GM21528 (cell line): Measurements from ENCODE around the gene STEAP4.

Experiments
- ATAC-seq: cut with Tn5 transposase; IDR thresholded peaks from one replicate; pipeline ENCODE4 v1.9.1; 2021; ENCODE audit warnings: mild to moderate bottlenecking, moderate library complexity; ENCODE audit not compliant: unreplicated experiment, low FRiP score

The STEAP4 gene

DNA sequence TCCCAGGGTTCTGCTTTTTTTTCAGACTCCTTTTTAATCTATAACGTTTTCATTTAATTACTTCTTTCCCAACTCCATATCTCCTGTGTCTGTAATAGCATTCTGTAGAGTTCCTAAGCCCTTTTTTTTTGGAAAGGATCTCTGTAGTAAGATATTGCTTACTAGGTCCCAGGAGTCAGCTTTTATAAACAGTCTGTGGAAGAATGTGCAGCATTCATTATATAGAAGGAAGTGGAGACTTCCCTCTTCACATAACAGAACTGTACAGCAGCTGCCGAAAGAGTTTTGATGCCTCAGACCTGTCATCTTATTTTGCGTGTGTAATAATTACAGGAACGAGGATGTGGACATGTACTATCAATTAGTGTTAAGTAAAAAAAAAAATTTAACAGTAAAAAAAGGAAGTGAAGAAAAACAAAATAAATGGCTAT is 7.4 kb upstream of the STEAP4 start:
- ATAC-seq, result no peak

DNA sequence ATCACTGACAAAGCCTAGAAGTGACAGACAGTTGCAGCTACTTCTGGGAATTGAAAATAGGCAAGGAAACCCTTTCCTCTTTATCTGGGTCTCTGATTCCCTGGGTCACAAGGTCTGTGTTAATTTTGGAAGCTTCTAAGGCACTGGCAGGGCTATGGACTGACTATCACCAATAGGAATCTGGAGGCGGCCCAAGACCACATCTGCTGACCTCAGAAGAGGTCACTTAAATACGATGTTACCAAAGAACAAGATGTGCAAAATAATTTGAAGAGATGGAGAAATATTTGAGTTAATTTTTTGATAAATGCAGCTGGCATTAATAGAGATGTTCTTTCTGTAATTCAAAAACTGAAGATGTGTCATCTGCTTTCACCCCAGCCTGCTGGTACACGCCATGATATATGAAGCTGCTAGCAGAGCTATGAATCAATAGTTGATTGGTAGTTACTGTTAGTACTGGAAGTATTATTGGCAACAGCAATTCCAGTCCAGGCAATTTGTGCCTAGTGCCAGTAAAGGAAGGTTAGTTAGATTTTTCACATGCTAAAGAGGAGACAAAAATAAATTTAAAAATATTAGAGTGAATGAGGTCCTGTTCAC is 5.5 kb upstream of the STEAP4 start:
- no peak for ATAC-seq

DNA sequence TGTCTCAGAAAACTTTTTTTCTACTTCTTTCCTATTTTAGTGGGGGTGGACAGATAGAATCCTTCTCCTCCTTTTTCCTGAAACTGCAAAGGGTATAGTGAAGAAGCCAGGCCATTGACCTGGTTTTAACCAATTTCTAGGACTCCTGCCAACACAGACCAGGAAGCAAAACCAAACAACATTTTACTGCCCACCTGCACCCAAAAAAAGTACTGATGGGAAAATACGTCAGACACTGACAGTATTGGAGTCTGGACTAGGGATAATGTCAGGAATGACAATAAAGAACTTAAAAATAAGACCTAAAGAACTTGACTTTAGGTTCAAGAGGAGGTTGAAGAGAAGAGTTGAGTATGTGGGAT is 5.0 kb upstream of the STEAP4 start:
- no peak for ATAC-seq

DNA sequence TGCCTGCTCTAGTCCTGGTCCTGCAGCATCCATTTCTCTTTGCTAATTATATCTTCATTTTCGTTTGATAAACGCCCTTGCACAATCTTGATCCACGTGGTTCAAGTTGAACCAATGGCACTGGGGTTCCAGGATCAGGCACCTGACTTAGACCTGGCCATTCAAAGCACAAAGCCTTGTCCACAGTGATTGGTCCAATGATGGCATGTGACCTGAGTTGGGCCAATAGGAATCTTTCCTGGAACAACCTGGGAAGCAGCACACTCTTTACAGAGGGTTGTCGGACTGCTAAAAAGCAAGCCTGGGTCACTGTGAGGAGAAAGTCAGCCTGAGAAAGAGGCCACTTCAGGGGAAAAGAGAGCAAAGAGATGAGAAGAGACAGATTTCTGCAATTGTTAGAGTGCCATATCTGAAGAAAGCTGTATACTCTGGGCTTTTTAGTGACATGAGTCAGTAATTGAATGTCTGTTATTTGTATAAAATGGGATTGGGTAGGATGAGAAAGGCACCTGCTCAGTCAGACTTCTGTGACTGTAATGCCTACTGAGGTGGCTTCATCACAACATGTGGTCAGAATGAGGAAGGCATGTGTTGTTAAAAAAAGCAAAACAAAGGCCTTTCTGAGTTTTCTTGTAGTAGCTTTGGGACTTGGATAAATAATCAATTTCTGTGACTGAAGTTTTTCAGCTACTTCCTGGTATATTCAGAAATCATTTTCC is 4.4 kb upstream of the STEAP4 start:
- ATAC-seq, result no peak

DNA sequence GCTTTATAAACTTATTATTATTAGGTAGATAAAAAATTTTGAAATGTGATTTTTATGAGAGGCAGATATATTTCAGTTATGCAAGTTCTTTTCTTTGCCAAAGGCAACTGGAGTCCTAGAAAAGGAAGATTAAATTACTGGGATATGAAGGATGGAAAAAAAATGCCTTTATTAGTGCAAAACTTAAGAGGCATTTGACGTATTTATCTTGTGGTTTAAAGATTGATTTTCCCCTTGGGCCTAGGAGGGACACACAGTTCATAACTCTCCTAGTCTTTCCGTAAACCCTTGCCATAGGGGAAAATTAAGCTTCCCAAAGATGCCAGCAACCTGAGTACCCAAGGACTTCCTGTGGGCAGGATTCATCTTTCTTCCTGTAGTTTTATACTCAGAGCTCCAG is 3.1 kb upstream of the STEAP4 start:
- no peak for ATAC-seq

DNA sequence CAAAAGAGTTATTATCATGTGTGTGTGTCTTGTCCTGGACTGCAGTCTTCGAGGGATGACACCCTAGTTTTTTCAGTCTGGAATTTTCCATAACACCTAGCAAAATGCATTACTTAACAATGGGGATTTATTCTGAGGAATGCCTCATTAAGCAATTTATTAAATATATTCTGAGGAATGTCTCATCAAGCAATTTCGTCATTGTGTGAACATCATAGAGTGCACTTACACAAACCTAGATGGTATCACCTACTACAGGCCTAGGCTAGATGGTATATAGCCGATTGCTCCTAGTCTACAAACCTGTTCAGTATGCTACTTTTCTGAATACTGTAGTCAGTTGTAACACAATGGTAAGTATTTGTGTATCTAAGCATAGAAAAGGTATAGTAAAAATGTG is 1.1 kb upstream of the STEAP4 start:
- ATAC-seq, result no peak

DNA sequence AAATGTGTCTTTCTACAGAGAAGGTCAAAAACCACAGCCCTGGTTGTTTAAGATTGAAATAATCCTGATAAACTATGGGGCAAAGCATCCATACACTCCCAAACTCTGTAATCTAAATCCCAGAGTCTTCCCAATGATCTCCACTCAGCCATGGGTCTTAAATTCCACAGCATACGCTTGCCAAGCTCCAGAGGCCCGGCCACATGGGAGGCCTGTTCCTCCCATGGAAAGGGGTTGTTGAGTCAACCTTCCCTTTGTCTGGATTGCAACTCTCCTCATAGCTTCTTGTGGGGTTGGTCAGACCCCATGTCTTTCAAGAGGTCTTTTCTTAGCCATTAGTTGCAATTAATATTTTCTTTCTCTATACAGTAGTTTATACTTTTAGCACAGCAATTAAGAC is 718 bp upstream of the STEAP4 start:
- ATAC-seq, result no peak

DNA sequence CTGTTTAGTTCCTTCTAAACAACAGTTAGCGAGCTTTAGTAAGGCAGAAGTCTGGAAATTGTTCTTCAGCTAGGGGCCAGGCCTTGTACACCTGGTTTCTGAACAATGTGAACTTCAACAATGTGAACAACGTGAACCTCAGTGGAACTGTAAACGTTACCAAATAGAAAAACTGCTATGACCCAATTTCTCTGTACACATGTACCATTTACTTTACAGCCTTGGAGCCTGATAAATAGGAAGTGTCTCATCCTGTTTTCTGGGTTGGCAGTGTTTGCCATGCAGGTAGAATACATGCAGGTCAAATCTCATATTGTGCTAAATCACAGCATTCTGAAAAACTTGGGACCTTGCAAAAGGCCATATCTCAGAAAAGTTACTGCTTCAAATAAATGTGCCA is 1.6 kb downstream of the STEAP4 start:
- no peak for ATAC-seq

DNA sequence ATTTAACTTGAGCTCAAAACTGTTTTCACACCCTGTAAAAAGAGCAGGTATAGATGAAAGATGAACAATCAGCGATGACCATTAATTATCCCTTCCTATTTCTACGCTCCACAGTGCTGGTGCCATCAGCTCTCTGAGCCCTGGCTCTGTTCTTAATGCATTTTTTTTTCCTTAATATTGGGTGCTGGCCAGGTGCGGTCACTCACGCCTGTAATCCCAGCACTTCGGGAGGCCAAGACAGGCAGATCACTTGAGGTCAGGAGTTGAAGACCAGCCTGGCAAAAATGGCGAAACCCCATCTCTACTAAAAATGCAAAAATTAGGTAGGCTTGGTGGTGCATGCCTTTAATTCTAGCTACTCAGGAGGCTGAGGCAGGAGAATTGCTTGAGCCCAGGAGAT is 4.2 kb downstream of the STEAP4 start:
- ATAC-seq, result no peak

DNA sequence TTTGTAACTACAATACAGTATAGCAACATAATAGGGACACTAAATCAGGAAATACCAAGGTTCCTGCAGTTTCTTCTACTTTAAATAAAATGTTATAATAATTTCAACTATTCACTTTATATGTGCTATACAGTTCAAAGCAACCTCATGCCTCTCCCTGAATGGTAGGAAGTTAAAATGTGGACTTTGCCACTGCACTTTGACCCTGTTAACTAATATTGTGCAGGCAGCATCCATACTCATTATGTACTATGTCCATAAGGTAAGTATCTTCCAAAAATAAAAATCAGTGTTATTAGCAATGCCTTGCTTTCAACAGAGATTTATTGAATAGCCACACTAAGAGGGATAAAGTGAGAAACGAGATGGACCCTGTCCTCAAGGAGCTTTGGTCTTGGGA is 4.8 kb downstream of the STEAP4 start:
- ATAC-seq, result no peak

DNA sequence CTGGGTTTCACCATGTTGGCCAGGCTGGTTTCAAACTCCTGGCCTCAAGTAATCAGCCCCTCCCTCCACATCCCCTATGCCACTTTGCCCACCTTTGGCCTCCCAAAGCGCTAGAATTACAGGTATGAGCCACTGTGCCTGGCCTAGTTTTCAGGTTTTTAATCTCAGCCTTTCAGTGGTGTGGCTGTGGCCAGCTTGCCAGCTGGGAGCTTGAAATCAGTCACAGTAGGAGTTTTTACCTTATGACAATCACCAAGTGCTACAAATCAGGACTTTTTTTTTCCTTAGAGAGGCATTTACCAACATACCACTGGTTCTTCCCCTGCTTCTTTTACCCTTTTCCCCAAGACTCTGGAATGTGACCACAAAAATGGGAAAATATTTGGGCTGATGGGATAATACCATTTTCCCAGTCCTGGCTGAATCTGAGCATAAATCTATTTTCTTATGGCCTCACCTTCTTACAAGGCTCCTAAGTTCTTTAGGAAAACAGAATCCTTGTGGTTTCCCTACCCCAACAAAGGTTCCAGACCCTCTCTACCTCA is 6.2 kb downstream of the STEAP4 start:
- no peak for ATAC-seq

DNA sequence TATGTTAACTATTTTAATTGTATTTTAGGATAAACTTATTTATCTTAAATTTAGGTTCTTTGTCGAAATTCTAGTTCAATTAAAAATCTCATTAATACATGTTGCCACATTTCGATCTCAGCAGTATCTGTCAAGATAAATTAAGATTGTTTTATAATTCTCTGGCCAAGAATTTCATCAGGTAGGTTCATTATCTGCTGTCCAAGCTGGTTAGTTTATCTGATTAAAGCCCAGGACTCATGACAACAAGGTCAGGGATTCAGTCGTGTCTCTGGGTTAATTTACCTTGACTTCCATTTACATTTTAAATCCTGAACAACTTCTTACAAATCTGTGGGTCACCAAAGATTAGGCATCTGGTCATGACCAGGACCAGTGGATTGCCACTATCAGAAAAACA is 7.6 kb downstream of the STEAP4 start:
- ATAC-seq, result no peak

DNA sequence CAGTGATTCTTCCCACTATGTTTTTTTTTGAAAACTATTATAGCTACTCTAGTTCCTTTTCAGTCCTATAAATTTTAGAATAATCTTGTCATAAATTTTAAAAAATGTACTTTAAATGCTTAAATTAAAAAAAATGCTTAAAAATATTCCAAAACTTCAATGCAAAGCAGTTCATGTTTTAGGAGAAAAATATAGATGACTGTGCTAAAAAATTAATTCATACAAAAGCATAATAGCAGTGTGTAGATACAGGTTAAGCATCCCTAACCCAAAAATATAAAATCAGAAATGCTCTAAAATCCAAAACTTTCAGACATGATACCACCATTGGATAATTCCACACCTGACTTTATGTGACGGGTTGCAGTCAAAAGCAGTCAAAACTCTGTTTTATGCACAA is 12.8 kb downstream of the STEAP4 start:
- ATAC-seq, result no peak

DNA sequence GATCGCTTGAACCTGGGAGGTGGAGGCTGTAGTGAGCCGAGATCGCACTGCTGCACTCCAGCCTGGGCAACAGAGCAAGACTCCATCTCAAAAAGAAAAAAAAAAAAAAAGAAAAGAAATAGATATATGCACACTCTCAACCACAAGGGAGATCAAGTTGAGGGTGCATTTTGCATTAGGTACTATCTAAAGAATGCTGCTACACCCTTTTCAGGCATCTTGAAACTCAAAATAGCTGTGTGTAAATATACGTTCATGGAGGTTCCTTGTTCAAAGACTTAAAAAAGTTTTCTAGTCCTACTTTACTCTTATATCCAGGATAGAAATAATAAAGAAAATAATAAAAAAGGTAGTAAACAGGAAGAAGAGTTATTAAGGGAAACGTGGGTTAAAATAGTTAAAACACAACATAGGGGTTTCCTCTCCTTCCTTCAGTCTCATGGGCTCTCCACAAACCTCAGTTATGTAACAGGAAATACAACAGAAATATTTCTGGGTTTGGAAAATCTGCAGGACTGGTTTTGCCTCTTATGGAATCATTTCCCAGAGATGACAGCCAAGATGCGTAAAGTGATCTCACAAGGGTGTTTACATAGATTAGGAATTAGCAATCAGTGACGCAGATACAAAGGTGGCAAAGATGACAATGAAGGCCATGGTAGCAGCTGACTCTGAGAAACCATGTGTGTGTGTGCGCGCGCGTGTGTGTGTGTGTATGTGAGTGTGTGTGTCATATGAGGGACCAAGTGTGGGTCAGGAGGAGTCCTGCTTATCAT is 15.1 kb downstream of the STEAP4 start:
- no peak for ATAC-seq

DNA sequence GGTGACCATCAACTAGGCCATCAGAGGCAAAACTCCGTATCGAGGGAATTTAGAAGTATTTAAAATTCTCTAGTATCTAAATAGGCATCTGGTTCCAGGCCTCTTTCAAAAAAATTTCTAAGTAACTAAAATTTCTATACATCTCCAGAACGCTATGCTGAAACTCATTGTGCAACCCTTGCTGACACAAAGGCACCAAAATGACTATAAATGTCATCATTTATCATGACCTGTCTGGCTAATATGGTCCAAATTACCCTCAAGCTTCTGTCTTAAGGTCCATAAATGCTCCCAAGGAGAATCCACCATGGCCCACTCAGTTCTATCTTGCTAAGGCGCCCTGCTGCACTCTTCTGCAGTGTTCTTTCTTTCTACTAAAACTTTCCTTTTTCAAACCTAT is 16.2 kb downstream of the STEAP4 start:
- ATAC-seq, result no peak

DNA sequence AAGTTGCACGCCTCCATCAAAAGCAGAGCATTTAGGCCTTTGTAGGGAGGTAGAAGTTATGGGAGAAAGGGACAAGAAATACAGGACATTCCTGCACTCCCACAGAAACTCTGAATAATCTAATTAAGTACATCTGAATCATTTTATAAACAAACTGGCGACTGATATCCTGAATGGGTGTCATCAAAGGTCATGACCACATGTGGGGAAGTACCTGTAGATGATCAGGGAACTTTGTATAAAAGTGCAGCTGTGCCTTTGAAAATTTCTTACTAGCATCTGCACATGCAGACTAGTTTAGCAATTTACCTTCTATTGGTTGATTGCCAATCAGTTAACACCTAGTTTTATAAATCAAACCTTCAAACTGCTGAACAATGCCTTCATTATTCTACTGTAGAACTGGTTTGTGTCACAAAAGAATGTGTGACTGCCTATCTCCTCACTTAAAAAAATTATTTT is 17.1 kb downstream of the STEAP4 start:
- ATAC-seq, result no peak

DNA sequence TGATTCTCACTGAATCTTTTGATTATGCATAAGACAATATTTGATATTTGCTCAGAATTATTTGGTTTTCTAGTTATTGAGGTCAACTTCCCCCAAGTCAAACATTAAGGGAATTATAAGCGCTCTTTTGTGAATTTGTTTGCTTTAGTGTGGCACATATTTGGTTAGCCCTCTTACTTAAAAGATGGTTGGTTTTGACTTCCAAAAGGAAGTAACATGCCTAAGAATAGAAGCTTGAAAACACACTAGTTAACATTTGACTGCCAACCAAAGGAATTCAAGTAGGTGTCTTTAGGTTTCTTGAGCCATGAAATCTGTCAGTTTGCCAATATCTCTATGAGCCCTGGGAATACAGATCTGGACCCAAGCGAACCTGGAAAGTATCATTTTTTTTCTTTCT is 24.9 kb downstream of the STEAP4 start:
- no peak for ATAC-seq

DNA sequence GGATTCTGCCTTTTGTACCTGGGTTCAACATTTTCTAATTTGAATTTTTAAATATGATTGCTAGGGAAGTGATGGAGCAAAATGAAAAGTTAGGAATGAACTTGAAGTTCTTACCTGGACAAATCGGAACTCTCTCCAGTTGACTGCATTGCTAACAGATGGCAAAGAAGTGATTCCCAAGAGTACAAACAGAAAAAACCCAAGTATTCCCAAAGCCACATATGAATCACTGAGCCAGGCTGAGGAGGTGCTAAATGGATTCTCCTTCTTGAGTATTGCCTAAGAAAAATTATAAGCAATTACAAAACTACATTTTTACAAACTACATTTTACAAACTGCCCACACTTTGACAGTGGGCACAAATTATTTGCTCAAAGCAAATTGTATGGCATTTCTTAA is 25.9 kb downstream of the STEAP4 start:
- ATAC-seq, result no peak

DNA sequence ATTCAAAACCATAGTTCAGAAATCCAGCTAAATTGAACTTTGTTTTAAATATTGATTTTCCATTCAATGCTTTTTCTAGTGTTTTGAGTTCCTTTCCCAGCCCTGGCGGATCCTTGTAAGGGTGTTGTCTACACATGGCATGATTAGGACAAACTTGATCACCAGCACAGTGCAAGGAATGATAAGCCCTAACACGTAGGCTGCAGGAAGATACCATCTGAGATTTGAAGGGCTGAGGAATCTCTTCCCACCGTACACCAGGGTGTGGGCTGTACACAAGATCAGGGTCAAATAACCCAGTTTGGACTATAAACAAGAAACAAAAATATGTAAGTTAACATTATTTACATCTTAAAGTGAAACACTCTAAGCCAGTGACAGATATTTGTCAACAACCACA is 27.4 kb downstream of the STEAP4 start:
- no peak for ATAC-seq

DNA sequence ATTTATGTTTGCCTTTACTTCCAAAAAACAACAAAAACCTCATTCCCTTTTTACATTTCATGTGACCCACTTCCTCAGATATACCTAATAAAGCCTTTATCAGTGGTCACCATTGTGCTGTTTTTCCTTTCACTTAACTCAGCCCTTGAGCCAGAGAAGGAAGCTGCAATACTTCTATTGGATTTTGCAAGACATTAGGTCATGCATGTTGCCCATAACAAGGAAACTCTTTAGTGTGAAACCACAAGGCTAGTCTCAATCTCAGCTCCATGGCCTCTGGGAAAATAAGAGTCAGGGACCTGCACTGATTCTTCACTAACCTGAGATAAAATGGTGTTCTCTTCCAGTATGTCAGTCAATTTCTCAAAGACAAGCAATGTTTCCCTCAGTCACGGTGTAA is 27.8 kb downstream of the STEAP4 start:
- ATAC-seq, result no peak

DNA sequence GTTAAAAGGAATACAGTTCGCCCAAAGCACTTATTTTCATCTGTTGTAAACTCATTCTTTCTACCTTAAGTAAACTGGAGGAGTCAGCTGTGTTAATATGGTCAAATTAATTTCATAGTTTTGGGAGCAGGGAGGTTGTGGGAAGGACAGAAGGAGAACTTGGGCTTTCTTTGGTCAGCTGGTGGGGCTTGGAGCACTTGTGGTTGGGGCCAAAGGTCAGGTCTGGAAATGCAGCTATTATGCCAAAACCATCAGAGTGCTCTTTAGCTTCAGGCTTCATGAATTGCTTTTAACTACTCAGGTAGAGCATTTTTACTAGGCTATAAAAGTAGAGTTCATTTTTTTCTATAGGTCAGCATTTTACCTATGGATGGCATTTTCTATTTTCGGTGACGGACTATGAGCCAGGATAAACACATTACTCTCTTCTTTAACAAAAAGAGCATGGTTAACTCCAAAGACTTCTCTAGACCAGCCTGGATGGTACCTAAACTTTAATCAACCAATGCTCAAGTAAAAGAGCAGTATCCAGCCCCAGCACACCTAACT is 30.0 kb downstream of the STEAP4 start:
- no peak for ATAC-seq
